ENCODE results near the gene DIAPH2. TPM values are rescaled to one million over a fixed set of nuclear protein-coding genes. Genes with fewer than 3 reads are reported as not detected.

The DIAPH2 gene
- total and polyA plus RNA-seq, 2 experiments from 2014 or later = 16.2 to 56.6 TPM

GRCh38 chrX:97294041-97294440 is 609.4 kb downstream of the DIAPH2 start:
- no peak overlapping the region for H3K27ac ChIP-seq (ENCODE audit: low read depth)
- peaks cover 4% of the 10 kb centered on the region for H3K4me1 Mint-ChIP-seq
- TF ChIP-seq REST (IDR thresholded peaks at IDR 0.05; ENCODE audit: unreplicated experiment) (no peak), CTCF (conservative IDR thresholded peaks at IDR 0.05; ENCODE audit: low read depth in 2 of 2) (no peak), EZH2phosphoT487 (IDR thresholded peaks at IDR 0.05; ENCODE audit: unreplicated experiment) (no peak), NANOG (IDR thresholded peaks at IDR 0.05; ENCODE audit: borderline replicate concordance) (no peak), EZH2 (IDR thresholded peaks at IDR 0.05; ENCODE audit: low read depth, unreplicated experiment) (no peak), JUNB (IDR thresholded peaks at IDR 0.05; ENCODE audit: unreplicated experiment) (no peak), STAT1 (IDR thresholded peaks at IDR 0.05; ENCODE audit: unreplicated experiment) (no peak), POLR2AphosphoS5 (IDR thresholded peaks at IDR 0.05; ENCODE audit: low read depth) (no peak), ETS1 (IDR thresholded peaks at IDR 0.05) (no peak), ZNF114 (CRISPR knock-in tag; IDR thresholded peaks at IDR 0.05) (no peak), ZNF462 (CRISPR knock-in tag; IDR thresholded peaks at IDR 0.05) (no peak), ZNF331 (CRISPR knock-in tag; IDR thresholded peaks at IDR 0.05; ENCODE audit: low read depth) (no peak), CREB1 (CRISPR knock-in tag; IDR thresholded peaks at IDR 0.05; ENCODE audit: low read depth) (no peak)
- no peak overlapping the region for H3K4me3 Mint-ChIP-seq
- H4K20me1 ChIP-seq (replicated peaks; ENCODE audit: insufficient read depth) = no peaks in the 10 kb centered on the region
- peaks cover 3% of the 10 kb centered on the region; the same call in 1 of the 2 replicates for H3K4me1 ChIP-seq (ENCODE audit: insufficient read depth)
- ATAC-seq (no peak), DNase-seq (ENCODE audit: low spot score) (no peak)
- H3K9me2 ChIP-seq (ENCODE audit: insufficient read depth) = no peaks in the 10 kb centered on the region
- no peaks in the 10 kb centered on the region; the same call in 2 of the 3 replicates for H3K36me3 Mint-ChIP-seq (ENCODE audit: low read depth)
- H3K27me3 ChIP-seq (ENCODE audit: insufficient read depth) = no peaks in the 10 kb centered on the region
- no peaks in the 10 kb centered on the region for H3K79me2 ChIP-seq (replicated peaks; ENCODE audit: insufficient read depth)
- no peaks in the 10 kb centered on the region for H3K36me3 ChIP-seq (ENCODE audit: insufficient read depth)
- H3K9me3 Mint-ChIP-seq = no peaks in the 10 kb centered on the region
- H3F3A ChIP-seq (replicated peaks; ENCODE audit: low read depth) = no peaks in the 10 kb centered on the region
- H3K4me3 ChIP-seq = no peak overlapping the region
- H2AFZ ChIP-seq = no peak overlapping the region
- H3K4me2 ChIP-seq = no peak overlapping the region
- H3K27me3 Mint-ChIP-seq (ENCODE audit: insufficient read depth, low read depth, poor library complexity) = no peaks in the 10 kb centered on the region
- H3K27ac Mint-ChIP-seq = no peak overlapping the region

Measured in GM23338 (cell line).